NCI-H82 treated with DMSO at 0.1 percent for 48 hours (cell line): Measurements from ENCODE around the gene KCNJ9.
"Not testable (repeated sequence)": the region's sequence is repeated elsewhere in the genome, so short reads cannot be mapped to it uniquely, and the experiment has no call there.

ENCODE experiments used
- DNase-seq: peaks from one replicate; lab custom pipeline; 2025; ENCODE audit not compliant: unreplicated experiment; lab: John Stamatoyannopoulos, UW

The KCNJ9 gene

DNA sequence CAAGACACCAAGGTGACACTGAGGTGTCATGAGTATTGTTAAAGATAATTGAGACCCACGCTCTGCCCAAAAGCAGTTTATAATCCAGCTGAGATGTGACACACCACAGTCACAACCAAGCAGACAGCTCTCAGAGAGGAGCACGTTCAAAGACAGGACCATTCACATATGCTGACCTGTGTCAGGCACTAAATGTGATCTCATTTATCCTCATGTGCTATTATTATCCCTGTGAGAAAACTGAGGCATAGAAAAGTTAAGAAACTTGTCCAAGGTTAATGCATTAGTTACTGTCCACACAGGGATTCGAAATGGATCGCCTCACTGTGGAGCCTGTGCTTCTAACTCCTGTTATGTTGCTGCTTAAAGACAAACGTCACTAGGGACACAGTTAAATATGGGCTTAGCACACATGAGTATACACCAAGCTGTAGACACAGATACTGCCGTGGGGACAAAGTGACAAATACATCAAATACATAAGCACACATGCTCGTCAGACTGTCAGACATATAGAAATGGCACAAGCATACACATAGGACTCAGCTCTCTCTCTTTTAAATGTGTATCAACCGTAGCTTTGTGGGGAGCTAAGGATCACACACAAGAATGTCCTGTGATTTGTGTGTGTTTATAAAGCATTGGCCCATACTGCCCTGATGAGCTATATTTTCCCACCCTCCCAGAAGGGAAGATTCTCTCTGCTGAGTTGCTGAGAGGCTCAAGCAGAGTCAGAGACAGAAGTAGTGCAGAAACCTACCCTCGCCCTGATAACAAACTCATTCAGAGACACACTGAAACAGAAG, 20.6 kb downstream of the KCNJ9 start:
- no peak for DNase-seq

GRCh38 chr1:160103658-160104408, 22.5 kb downstream of the KCNJ9 start:
- DNase-seq: no peak

- DNase-seq: no peak
These were observed 23.1 kb downstream of the KCNJ9 start for GRCh38 chr1:160104486-160104885.

DNA sequence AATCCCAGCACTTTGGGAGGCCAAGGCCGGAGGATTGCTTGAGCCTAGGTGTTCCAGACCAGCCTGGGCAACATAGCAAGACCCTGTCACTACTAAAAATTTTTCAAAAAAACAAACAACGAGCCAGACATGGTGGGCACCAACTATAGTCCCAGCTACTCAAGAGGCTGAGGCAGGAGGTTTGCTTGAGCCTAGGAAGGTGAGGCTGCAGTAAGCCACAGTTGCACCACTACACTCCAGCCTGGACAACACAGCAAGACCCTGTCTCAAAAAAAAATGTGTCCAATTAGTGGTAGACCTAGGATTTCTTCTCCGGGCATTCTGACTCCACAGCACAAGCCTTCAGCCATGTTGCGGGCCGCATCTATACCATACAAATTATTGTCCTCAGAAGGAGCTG, 23.8 kb downstream of the KCNJ9 start:
- DNase-seq: no peak

GRCh38 chr1:160107512-160107911, 26.2 kb downstream of the KCNJ9 start:
- no peak for DNase-seq

GRCh38 chr1:160108888-160109662, 27.7 kb downstream of the KCNJ9 start:
- no peak for DNase-seq

DNA sequence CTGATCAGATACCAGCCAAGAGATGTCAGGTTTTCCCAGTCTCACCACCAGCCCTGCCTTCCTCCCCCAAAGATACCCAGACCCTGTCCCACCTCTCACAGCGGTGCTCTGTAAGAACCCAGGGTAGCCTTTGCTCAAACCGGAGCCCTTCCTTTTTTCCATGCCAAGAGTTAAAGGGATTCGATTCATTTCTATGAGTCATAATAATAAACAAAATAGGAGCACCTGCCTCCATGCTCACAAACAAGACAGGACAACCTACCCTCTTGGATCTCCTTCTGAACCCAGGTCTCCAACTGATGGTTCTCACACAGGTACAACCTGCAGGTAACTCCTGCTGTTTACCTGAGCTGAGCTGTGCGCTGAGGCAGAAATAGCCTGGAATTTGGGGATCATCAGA, 28.3 kb downstream of the KCNJ9 start:
- DNase-seq: no peak

DNA sequence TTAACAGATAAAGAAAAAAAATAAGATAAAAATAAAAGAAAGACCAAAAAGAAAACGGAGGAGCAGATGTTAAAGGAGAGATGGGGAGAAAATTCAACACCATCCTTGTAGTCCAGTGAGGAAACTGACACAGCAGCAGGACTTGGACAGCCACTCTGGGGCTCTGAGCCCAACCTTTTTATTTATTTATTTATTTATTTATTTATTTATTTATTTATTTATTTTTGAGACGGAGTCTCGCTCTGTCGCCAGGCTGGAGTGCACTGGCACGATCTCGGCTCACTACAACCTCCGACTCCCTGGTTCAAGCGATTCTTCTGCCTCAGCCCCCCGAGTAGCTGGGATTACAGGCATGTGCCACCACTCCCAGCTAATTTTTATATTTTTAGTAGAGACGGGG, 30.1 kb downstream of the KCNJ9 start:
- not testable (repeated sequence) for DNase-seq

DNA sequence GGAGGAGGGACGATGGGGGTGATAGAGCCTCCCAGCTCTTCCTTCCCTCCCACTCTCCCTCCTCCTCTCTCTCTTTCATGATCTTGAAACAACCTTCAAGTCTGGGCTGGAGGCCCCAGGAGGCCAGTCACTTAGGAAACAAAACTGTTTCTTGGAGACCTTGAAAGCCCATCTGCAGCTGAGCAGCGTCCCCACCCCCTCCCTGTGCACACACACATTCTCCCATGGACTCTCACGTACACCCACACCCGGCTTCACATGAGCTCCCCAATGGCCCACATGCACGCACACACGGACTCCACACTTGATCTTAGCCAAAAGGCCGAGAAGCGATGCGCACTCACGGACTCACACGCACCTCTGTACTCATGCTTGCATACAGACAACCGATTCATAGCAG, 31.0 kb downstream of the KCNJ9 start:
- no peak for DNase-seq

DNA sequence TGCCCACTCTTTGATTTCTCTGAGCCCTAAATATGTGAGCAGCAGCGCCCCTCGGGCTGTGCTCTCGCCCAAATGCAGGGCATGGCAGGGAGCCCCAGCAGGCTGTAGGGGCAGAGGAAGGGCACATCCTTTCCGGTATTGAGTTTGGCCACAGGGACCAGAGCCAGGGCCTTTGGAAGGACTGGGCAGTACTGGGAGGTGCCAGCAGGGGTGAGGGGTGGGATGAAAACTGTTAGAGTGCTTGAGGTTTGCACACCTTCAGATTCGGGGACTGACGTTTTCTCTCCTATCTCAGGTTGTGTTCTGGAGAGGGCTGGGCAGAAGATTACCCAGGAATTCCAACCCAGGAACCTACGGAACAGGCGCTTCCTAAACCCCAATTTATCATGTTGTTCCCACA, 32.1 kb downstream of the KCNJ9 start:
- DNase-seq: no peak

- no peak for DNase-seq
These were observed 32.7 kb downstream of the KCNJ9 start for GRCh38 chr1:160114085-160114484.

DNA sequence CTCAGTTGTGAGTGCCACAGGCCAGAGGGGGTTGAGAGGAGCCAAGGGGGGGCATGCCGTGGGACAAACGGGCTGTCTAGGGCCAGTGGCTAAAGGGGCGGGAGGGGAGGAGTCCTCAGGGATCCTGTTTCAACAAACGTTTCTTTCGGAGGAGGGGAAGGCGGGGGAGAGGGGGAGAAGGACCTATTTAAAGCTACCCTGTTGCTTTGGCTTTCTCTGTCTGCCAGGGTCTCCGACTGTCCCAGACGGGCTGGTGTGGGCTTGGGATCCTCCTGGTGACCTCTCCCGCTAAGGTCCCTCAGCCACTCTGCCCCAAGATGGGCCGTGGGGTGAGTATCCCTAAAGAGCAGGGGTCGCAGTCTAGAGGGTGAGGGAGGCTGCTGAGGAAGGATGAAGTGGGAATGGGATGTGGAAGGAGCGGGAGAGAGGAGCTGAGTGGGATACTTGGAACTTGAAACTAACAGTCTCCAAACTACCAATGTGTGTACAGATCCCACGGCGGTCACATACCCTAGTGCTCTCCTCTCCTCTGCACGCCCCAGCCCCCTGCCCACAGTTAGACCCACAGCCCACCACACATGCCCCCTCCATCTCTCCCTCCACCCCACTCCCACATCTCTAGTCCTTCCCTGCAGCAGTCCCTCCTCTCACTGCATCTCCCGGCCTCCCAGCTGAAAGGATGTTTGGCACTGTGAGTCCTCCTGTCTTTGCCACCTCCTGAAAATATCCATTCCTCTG, 34.4 kb downstream of the KCNJ9 start, which contains the start of gene ATP1A2:
Gene ATP1A2, plus strand, starts transcription at position 215 of the 738 bp plus-strand sequence. Its CDS starts 103 bp downstream, at position 318.
- no peak for DNase-seq

- no peak for DNase-seq
These were observed 35.2 kb downstream of the KCNJ9 start for GRCh38 chr1:160116283-160117147.

- no peak for DNase-seq
These were observed 36.0 kb downstream of the KCNJ9 start for GRCh38 chr1:160117300-160117699.

GRCh38 chr1:160117709-160118183, 36.4 kb downstream of the KCNJ9 start:
- DNase-seq: no peak

- DNase-seq: no peak
These were observed 37.6 kb downstream of the KCNJ9 start for GRCh38 chr1:160118928-160119327.

DNA sequence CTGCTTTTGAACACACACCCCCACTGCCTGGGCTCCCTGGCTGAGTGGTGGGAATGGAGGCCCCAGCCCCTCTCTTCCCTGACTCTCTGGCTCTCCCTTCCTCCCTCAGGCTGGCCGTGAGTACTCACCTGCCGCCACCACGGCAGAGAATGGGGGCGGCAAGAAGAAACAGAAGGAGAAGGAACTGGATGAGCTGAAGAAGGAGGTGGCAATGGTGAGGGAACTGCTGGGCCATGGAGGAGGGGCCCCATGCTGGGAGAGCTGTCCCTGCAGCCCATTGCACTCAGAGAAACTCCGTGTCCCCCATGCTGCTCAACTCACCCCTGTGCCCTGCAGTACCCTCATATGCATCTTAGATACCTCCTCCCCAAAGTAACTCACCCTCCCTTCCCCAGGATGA, 39.5 kb downstream of the KCNJ9 start:
- DNase-seq: no peak

DNA sequence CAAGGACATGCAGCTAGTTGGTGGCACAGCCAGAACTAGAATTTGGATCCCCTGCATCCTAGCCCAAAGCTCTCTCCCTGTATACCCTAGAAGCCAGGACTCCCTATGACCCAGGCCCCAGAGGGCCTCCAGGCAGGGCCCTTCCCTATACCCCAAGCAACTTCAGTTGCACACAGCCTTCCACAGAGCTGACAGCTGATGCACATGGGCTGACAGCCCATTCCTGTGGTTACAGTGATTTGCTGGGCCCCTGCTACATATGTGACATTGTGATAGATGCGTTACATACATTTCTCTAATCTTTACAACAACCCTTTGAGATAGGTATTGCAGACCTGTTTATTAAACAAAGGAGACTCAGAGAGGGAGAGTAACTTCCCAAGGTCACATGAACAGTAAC, 40.0 kb downstream of the KCNJ9 start:
- DNase-seq: no peak

GRCh38 chr1:160122978-160123495, 41.7 kb downstream of the KCNJ9 start:
- no peak for DNase-seq

GRCh38 chr1:160123726-160124125, 42.4 kb downstream of the KCNJ9 start:
- no peak for DNase-seq
